Retina (tissue), 1 donor: ENCODE measurements around the gene KCNQ1.

Experiments
- DNase-seq: peaks from one replicate; pipeline ENCODE4 v3.0.0-alpha.2; 2016

KCNQ1 gene, protein sequence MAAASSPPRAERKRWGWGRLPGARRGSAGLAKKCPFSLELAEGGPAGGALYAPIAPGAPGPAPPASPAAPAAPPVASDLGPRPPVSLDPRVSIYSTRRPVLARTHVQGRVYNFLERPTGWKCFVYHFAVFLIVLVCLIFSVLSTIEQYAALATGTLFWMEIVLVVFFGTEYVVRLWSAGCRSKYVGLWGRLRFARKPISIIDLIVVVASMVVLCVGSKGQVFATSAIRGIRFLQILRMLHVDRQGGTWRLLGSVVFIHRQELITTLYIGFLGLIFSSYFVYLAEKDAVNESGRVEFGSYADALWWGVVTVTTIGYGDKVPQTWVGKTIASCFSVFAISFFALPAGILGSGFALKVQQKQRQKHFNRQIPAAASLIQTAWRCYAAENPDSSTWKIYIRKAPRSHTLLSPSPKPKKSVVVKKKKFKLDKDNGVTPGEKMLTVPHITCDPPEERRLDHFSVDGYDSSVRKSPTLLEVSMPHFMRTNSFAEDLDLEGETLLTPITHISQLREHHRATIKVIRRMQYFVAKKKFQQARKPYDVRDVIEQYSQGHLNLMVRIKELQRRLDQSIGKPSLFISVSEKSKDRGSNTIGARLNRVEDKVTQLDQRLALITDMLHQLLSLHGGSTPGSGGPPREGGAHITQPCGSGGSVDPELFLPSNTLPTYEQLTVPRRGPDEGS

GRCh38 chr11:2444821-2445745, at the start of gene KCNQ1:
TSS of gene KCNQ1 (plus strand) at chr11:2445008. CDS start at chr11:2445099, 91 bp downstream.
- DNase-seq: no peak

DNA sequence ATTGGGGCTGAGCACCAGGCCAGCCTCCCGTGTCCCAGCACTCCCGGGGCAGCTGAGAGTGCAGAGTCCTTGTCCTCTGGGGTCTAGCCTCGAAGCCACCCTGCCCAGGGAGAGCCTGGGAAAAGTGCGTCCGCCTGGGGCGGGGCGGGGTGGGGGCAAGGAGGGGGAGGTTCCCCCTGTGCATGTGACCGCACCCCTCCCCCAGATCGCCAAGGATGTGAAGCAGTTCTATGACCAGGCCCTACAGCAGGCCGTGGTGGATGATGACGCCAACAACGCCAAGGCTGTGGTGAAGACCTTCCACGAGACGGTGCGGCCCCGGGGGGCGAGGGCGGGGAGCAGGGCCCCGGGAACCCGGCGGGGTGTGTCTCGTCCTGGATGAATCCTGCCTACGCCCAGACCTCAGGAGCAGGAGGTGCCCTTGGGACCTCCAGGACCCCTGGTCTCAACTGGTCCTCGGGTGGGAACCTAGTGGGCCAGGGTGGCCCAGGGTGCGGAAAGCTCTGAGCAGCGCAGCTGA, 49.5 kb upstream of the KCNQ1 start:
- no peak for DNase-seq

GRCh38 chr11:2395856-2396255, 49.0 kb upstream of the KCNQ1 start:
- DNase-seq: no peak

- no peak for DNase-seq
Measured at GRCh38 chr11:2396471-2396870, 48.3 kb upstream of the KCNQ1 start.

DNA sequence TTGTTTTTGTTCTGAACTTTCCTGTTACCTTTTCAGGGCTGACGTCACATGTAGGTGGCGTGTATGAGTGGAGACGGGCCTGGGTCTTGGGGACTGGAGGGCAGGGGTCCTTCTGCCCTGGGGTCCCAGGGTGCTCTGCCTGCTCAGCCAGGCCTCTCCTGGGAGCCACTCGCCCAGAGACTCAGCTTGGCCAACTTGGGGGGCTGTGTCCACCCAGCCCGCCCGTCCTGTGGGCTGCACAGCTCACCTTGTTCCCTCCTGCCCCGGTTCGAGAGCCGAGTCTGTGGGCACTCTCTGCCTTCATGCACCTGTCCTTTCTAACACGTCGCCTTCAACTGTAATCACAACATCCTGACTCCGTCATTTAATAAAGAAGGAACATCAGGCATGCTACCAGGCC, 47.8 kb upstream of the KCNQ1 start:
- DNase-seq: no peak

- DNase-seq: no peak
Measured at GRCh38 chr11:2398664-2399355, 46.0 kb upstream of the KCNQ1 start.

DNA sequence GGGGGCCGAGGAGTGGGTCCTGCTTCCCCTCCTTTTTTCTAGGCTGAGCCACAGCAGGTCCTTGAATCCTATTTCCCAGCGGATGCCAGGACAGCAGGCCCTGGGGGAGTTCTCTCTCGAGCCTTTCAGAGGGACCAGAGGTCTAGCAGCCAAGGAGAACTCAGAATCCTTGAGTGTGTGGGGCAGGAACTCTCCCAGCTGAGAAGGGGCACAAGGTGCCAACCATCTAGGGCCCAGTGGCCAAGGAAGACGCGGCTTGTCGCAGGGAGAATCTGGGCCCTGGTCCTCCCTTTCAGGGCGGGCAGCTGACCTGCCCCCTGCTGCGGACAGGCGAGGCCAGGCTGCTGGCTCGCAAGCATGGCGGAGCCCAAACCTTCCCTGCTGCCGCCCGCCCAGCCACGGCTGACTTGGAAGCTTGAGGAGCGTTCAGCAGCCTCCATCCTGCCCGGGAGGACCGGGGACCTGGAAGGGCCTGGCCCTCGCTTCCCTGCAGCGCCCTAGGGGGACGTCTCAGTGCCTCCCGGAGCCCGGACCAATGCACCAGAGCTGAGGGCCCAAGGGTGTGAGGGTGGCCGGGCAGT, 45.2 kb upstream of the KCNQ1 start:
- no peak for DNase-seq

DNA sequence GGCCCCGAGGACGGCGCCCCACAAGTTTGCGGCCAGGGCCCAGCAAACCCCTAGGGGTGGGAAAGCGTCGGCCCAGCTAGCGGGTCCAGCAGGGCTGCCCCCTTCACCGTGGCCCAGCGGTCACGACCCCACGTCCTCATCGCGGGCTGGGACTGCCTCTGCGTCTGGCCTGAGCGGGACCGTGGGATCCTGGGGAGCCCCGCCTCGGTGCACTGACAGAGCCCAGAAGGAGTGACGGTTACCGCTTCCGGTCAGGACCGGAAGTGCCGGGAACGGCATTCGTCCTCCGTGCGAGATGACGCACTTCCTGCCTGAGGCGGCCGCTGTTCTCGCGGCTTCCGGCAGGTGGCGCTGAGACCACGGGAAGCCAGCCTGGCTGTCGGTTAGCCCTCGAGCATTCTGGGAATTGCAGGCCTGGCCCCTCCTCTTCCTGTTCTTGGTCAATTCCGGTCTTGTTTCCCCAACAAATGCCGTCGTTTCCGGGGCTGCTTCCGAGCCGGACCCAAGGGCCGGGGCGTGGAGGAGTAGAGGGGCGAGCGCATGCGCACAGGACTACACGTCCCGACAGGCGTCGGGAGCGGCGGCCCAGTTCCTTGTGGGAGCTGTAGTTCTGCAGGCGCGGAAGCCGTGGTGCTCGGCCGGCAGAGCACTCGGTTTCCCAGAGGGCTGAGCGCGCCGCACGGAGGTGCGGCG, 44.6 kb upstream of the KCNQ1 start, which contains the start of gene TSSC4:
Gene TSSC4 (plus strand): TSS at position 682 of the 693 bp plus-strand sequence. CDS start 1,884 bp downstream, outside the sequence.
- peak; percentile 100 for DNase-seq

GRCh38 chr11:2400762-2401435, 43.9 kb upstream of the KCNQ1 start:
- DNase-seq: no peak

GRCh38 chr11:2401436-2401984, 43.3 kb upstream of the KCNQ1 start:
- DNase-seq: no peak

DNA sequence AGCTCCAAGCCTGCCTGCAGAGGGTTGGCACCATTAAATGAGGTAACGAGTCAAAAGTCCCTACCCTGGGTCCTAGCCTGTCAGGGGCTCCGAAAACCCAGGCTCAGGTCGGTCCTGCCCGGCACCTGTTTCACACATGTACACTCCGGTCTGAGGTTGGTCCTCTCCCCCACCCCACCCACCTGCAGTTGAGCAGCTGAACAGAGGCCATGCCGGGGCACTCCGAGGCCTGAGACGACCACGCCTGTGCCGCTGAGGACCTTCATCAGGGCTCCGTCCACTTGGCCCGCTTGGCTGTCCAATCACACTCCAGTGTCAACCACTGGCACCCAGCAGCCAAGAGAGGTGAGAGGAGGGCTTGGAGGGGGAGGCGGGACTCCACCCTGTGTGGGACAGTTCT, 42.7 kb upstream of the KCNQ1 start:
- no peak for DNase-seq

DNA sequence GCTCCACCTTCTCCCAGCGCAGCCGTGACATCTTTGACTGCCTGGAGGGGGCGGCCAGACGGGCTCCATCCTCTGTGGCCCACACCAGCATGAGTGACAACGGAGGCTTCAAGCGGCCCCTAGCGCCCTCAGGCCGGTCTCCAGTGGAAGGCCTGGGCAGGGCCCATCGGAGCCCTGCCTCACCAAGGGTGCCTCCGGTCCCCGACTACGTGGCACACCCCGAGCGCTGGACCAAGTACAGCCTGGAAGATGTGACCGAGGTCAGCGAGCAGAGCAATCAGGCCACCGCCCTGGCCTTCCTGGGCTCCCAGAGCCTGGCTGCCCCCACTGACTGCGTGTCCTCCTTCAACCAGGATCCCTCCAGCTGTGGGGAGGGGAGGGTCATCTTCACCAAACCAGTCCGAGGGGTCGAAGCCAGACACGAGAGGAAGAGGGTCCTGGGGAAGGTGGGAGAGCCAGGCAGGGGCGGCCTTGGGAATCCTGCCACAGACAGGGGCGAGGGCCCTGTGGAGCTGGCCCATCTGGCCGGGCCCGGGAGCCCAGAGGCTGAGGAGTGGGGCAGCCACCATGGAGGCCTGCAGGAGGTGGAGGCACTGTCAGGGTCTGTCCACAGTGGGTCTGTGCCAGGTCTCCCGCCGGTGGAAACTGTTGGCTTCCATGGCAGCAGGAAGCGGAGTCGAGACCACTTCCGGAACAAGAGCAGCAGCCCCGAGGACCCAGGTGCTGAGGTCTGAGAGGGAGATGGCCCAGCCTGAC, 41.7 kb upstream of the KCNQ1 start:
- DNase-seq: no peak

DNA sequence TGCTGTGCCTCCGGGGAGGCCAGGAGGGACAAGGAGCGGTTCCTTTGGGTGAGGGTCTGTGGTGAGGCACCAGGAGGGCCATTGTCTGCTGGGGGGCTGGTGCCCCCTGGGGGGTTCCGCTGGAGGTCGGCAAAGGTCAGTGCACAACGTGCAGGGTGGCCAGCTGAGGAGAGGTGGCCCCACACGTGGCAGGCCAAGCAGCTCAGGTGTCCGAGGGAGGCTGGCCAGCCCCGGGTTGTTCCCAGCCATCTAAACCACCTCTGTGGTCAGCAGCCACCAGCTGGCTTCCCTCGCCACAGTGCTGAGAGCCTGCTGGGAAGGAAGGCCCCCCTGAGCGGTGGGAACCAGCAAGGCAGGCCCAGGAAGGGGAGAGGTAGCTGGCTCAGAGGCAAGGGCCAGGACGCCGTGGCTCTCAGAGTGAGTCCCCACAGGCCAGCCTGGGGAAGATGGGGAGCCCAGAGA, 40.0 kb upstream of the KCNQ1 start:
- no peak for DNase-seq

GRCh38 chr11:2406451-2406850, 38.4 kb upstream of the KCNQ1 start:
- DNase-seq: no peak

DNA sequence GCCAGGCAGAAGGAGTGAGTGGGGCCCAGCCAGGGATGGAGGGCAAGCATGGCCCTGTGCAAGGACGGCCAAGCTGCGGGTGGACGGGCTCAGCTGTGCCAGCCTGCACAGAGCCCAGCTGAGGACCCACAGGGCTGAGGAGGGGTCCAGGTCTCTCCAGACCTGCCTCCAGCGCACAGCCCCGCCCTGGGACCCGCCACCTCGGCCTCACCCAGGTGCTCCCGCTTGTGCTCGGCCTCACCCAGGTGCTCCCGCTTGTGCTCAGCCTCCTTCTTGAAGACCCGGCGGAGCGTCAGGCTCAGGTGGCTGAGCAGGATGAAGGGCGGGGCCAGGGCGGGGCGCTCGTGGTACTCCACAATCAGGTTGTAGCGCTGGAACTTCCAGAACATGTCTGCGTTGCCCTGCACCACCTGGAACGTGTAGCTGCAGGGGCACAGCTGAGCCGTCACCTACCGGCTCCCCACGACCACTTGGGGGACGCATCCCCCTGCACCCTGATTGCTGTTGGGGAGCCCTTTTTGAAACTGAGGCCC, 37.9 kb upstream of the KCNQ1 start:
- DNase-seq: no peak

GRCh38 chr11:2408671-2409070, 36.1 kb upstream of the KCNQ1 start:
- DNase-seq: no peak

- DNase-seq: no peak
Measured at GRCh38 chr11:2409126-2409525, 35.7 kb upstream of the KCNQ1 start.

DNA sequence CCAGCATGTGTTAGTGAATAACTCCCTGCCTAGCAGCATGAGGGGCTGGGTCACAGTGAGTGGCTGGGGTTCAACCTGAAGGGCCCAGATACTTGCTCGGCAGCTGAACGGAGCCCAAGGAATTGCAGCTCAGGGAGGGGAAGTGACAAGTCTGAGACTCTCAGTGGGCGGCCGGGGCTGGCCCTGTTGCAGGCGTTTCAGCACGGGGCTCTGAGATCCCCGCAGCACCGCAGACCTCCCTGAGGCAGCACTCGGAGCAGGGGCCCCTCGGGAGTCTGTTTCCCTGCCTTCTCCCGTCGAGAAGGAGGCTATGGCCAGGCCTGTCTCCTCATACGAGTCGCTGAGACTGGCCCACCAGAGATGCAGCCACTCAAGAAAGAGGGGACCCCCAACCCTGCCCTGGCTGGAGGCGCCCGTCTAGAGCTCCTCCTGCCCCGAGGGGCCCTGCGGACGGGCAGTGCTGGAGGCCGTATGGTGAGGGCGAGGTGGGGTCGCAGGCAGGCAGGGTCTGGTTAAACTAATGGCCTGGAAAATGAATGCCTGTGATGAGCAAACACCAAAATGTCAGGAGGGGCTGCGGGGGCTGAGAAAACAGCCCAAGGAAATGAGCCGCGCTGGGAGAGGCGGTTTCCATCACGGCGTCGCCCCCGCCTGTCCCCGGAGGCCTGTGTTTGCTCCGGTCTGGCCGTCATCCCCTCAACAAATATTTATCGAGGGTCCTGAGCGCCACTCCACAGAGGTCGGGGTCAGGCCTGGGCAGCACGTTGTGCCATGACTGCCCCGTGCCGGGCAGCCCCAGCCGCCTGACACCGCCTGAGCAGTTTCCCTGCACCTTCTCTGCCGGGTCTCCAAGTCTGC, 35.0 kb upstream of the KCNQ1 start:
- peak; percentile 78 for DNase-seq
